ENCODE measurements around the gene FGF18. TPM values are rescaled to one million over a fixed set of nuclear protein-coding genes. Genes with fewer than 3 reads are reported as not detected.
"Not testable (repeated sequence)": the region's sequence is repeated elsewhere in the genome, so short reads cannot be mapped to it uniquely, and the experiment has no call there.

FGF18 gene
- total RNA-seq, 4 donors from 2014 or later = 1.4 to 3.0 TPM; not detected in 2

DNA sequence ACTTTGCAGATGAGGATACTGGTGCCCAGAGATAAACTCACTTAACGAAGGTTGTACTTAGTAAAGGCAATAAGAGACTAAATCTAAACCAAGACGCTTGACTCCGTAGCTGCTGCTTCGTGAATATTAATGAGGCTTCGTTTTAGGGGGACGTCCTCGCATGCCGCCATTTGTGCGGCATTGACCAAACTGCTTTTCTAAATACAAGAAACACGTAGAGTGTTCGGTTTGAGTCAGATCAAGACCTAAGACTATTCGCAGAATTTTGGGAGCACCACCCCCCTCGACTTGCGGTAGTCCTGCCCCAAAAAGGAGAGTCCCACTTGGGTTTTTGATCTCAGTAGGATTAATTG is 30.7 kb upstream of the FGF18 start:
- Histone ChIP-seq H3K27ac (peak overlapping the region; percentile 4 to 93), H3K27me3 (no peaks in the 10 kb centered on the region), H3K4me3 (peak overlapping the region; percentile 84 to 91), H3K9me3 (no peaks in the 10 kb centered on the region), H3K36me3 (no peaks in the 10 kb centered on the region), H3K4me1 (peaks cover 0 to 13% of the 10 kb centered on the region in 2 donors)
- intact Hi-C loops (cut with DNase I; ENCODE audit: low total_unique reads) = no loop called here
- no peak for TF ChIP-seq CTCF (IDR thresholded peaks at IDR 0.05)
- no peak for TF ChIP-seq POLR2A (IDR thresholded peaks at IDR 0.05)
- DNase-seq = no peak

GRCh38 chr5:171390883-171391677 is 28.4 kb upstream of the FGF18 start:
- Histone ChIP-seq H3K36me3 (no peaks in the 10 kb centered on the region), H3K4me3 (no peak overlapping the region), H3K27me3 (no peaks in the 10 kb centered on the region), H3K27ac (no peak overlapping the region), H3K9me3 (no peaks in the 10 kb centered on the region), H3K4me1 (peaks cover 0 to 13% of the 10 kb centered on the region in 2 donors)
- DNase-seq = no peak
- no peak for TF ChIP-seq CTCF (IDR thresholded peaks at IDR 0.05)
- no peak for TF ChIP-seq POLR2A (IDR thresholded peaks at IDR 0.05)
- intact Hi-C loops (cut with DNase I; ENCODE audit: low total_unique reads) = no loop called here

- H3K4me1 ChIP-seq = peaks cover 0 to 13% of the 10 kb centered on the region in 2 donors
- H3K27me3 ChIP-seq = no peaks in the 10 kb centered on the region
- TF ChIP-seq CTCF (IDR thresholded peaks at IDR 0.05) (no peak), POLR2A (IDR thresholded peaks at IDR 0.05) (no peak)
- H3K36me3 ChIP-seq = no peaks in the 10 kb centered on the region
- H3K9me3 ChIP-seq = no peaks in the 10 kb centered on the region
- intact Hi-C loops (cut with DNase I; ENCODE audit: low total_unique reads) = no loop called here
- H3K27ac ChIP-seq = no peak overlapping the region
- no peak for DNase-seq
- H3K4me3 ChIP-seq = no peak overlapping the region
Measured at GRCh38 chr5:171391996-171392577, 27.4 kb upstream of the FGF18 start.

GRCh38 chr5:171392585-171393159 is 26.8 kb upstream of the FGF18 start:
- H3K9me3 ChIP-seq = no peaks in the 10 kb centered on the region
- H3K27ac ChIP-seq = no peak overlapping the region
- no peak overlapping the region for H3K4me3 ChIP-seq
- H3K4me1 ChIP-seq = peaks cover 0 to 13% of the 10 kb centered on the region in 2 donors
- DNase-seq = no peak
- TF ChIP-seq CTCF (IDR thresholded peaks at IDR 0.05) = no peak
- no peak for TF ChIP-seq POLR2A (IDR thresholded peaks at IDR 0.05)
- H3K36me3 ChIP-seq = no peaks in the 10 kb centered on the region
- H3K27me3 ChIP-seq = no peaks in the 10 kb centered on the region
- intact Hi-C loops (cut with DNase I; ENCODE audit: low total_unique reads) = no loop called here

GRCh38 chr5:171395042-171395441 is 24.4 kb upstream of the FGF18 start:
- Histone ChIP-seq H3K27ac (no peak overlapping the region), H3K36me3 (no peaks in the 10 kb centered on the region), H3K9me3 (no peaks in the 10 kb centered on the region), H3K4me1 (peaks cover 0 to 7% of the 10 kb centered on the region in 2 donors), H3K27me3 (no peaks in the 10 kb centered on the region), H3K4me3 (no peak overlapping the region)
- TF ChIP-seq CTCF (IDR thresholded peaks at IDR 0.05) (no peak), POLR2A (IDR thresholded peaks at IDR 0.05) (no peak)
- intact Hi-C loops (cut with DNase I; ENCODE audit: low total_unique reads) = no loop called here
- no peak for DNase-seq

- H3K27me3 ChIP-seq; intact Hi-C loops (cut with DNase I; ENCODE audit: low total_unique reads); H3K36me3 ChIP-seq; H3K4me1 ChIP-seq; DNase-seq; H3K27ac ChIP-seq; H3K4me3 ChIP-seq; H3K9me3 ChIP-seq: not testable (repeated sequence)
Measured at GRCh38 chr5:171396583-171396982, 22.9 kb upstream of the FGF18 start.

All from uterus (tissue), 4 donors.